ENCODE data around the gene NR4A1. TPM values are rescaled to one million over a fixed set of nuclear protein-coding genes. Genes with fewer than 3 reads are reported as not detected.

The NR4A1 gene
- 1.0 TPM for total RNA-seq (ENCODE audit: unreplicated experiment)
- long read RNA-seq, result 0 reads

- Mint-ChIP-seq H3K4me3 (ENCODE audit: unreplicated experiment) (peak within 1 kb of the TSS; percentile 86), H3K27me3 (ENCODE audit: unreplicated experiment) (peaks cover 16% of the 10 kb centered on the region), H3K4me1 (ENCODE audit: unreplicated experiment) (peaks cover 13% of the 10 kb centered on the region), H3K36me3 (ENCODE audit: low read depth, unreplicated experiment) (peaks cover 7% of the 10 kb centered on the region), H3K27ac (ENCODE audit: unreplicated experiment) (no peak within 1 kb of the TSS), H3K9me3 (ENCODE audit: unreplicated experiment) (no peaks in the 10 kb centered on the region)
- DNase-seq (ENCODE audit: low spot score), result peak; percentile 83
- TF ChIP-seq CTCF (IDR thresholded peaks at IDR 0.05; ENCODE audit: unreplicated experiment), result no peak
Measured at GRCh38 chr12:52050758-52051541, at the start of gene NR4A1. Gene NR4A1 (plus strand): TSS chr12:52051442. CDS start chr12:52054329, 2,887 bp downstream.

- Mint-ChIP-seq H3K4me3 (ENCODE audit: unreplicated experiment) (peak overlapping the region; percentile 29), H3K9me3 (ENCODE audit: unreplicated experiment) (no peaks in the 10 kb centered on the region)
Measured at GRCh38 chr12:52003016-52003550, 48.2 kb upstream of the NR4A1 start.

GRCh38 chr12:52003591-52003990 is 47.7 kb upstream of the NR4A1 start:
- Mint-ChIP-seq H3K4me3 (ENCODE audit: unreplicated experiment) (no peak overlapping the region), H3K4me1 (ENCODE audit: unreplicated experiment) (peaks cover 16% of the 10 kb centered on the region), H3K27ac (ENCODE audit: unreplicated experiment) (no peak overlapping the region), H3K36me3 (ENCODE audit: low read depth, unreplicated experiment) (peaks cover 13% of the 10 kb centered on the region), H3K27me3 (ENCODE audit: unreplicated experiment) (peaks cover 14% of the 10 kb centered on the region), H3K9me3 (ENCODE audit: unreplicated experiment) (no peaks in the 10 kb centered on the region)
- no peak for DNase-seq (ENCODE audit: low spot score)
- no peak for TF ChIP-seq CTCF (IDR thresholded peaks at IDR 0.05; ENCODE audit: unreplicated experiment)

More at GRCh38 chr12:52003016-52003550, 48.2 kb upstream of the NR4A1 start:
- Mint-ChIP-seq H3K4me1 (ENCODE audit: unreplicated experiment) (peaks cover 11% of the 10 kb centered on the region), H3K36me3 (ENCODE audit: low read depth, unreplicated experiment) (peaks cover 15% of the 10 kb centered on the region), H3K27me3 (ENCODE audit: unreplicated experiment) (peaks cover 14% of the 10 kb centered on the region), H3K27ac (ENCODE audit: unreplicated experiment) (no peak overlapping the region)
- no peak for TF ChIP-seq CTCF (IDR thresholded peaks at IDR 0.05; ENCODE audit: unreplicated experiment)
- no peak for DNase-seq (ENCODE audit: low spot score)

GRCh38 chr12:52004042-52004648 is 47.1 kb upstream of the NR4A1 start:
- peak; percentile 66 for DNase-seq (ENCODE audit: low spot score)
- H3K9me3 Mint-ChIP-seq (ENCODE audit: unreplicated experiment), result no peaks in the 10 kb centered on the region
- H3K4me3 Mint-ChIP-seq (ENCODE audit: unreplicated experiment), result no peak overlapping the region
- H3K27ac Mint-ChIP-seq (ENCODE audit: unreplicated experiment), result no peak overlapping the region
- peaks cover 13% of the 10 kb centered on the region for H3K36me3 Mint-ChIP-seq (ENCODE audit: low read depth, unreplicated experiment)
- no peak for TF ChIP-seq CTCF (IDR thresholded peaks at IDR 0.05; ENCODE audit: unreplicated experiment)
- peaks cover 20% of the 10 kb centered on the region for H3K4me1 Mint-ChIP-seq (ENCODE audit: unreplicated experiment)
- H3K27me3 Mint-ChIP-seq (ENCODE audit: unreplicated experiment), result peaks cover 14% of the 10 kb centered on the region
